OCI-LY1 (cell line): Measurements from ENCODE around the gene C6orf62.

ENCODE experiments used
- H2AFZ ChIP-seq: fragments of 200-600 bp; sonication (generic), shearing (Covaris generic); 2 replicates; pipeline ENCODE4 v1.6.0; 2014; ENCODE audit warnings: antibody characterized with exemption, mild to moderate bottlenecking, low read length
- H3F3A ChIP-seq: fragments of 200-600 bp; sonication (generic), shearing (Covaris generic); 2 replicates; pipeline ENCODE4 v1.6.0; 2014; ENCODE audit warnings: mild to moderate bottlenecking, antibody characterized with exemption, low read length, moderate library complexity; ENCODE audit not compliant: insufficient read depth
- H3K27ac ChIP-seq: fragments of 200-600 bp; sonication (generic); 2 replicates; pipeline ENCODE4 v1.5.1; 2014; ENCODE audit warnings: low read length, mixed run types, mild to moderate bottlenecking, low read depth; ENCODE audit not compliant: poor library complexity, severe bottlenecking
- H3K27me3 ChIP-seq: fragments of 200-600 bp; sonication (generic); 2 replicates; pipeline ENCODE4 v1.6.0; 2014; ENCODE audit warnings: antibody characterized with exemption, mild to moderate bottlenecking, low read length, moderate library complexity; ENCODE audit not compliant: insufficient read depth
- H3K36me3 ChIP-seq: fragments of 200-600 bp; sonication (generic); 2 replicates; pipeline ENCODE4 v1.6.1; 2014; ENCODE audit warnings: mild to moderate bottlenecking, antibody characterized with exemption, low read length, moderate library complexity, mixed read lengths; ENCODE audit not compliant: insufficient read depth
- H3K4me1 ChIP-seq: fragments of 200-600 bp; sonication (generic); 2 replicates; pipeline ENCODE4 v1.5.1; 2014; ENCODE audit warnings: mild to moderate bottlenecking, low read length, moderate library complexity; ENCODE audit not compliant: insufficient read depth, severe bottlenecking
- H3K4me2 ChIP-seq: fragments of 200-600 bp; sonication (generic), shearing (Covaris generic); 2 replicates; pipeline ENCODE4 v1.6.1; 2014; ENCODE audit warnings: low read length
- H3K4me3 ChIP-seq: fragments of 200-600 bp; sonication (generic); 2 replicates; pipeline ENCODE4 v1.5.1; 2014; ENCODE audit warnings: low read length, low read depth, mild to moderate bottlenecking, mixed read lengths; ENCODE audit not compliant: poor library complexity, severe bottlenecking
- H3K79me2 ChIP-seq: fragments of 200-600 bp; shearing (Covaris generic); 2 replicates; pipeline ENCODE4 v1.6.1; 2016; ENCODE audit warnings: mixed run types, low read length, mixed read lengths; ENCODE audit not compliant: insufficient read depth
- H3K9ac ChIP-seq: fragments of 200-600 bp; sonication (generic), shearing (Covaris generic); 2 replicates; pipeline ENCODE4 v1.6.1; 2014; ENCODE audit warnings: mild to moderate bottlenecking, low read length, mixed read lengths
- H3K9me2 ChIP-seq: fragments of 200-600 bp; sonication (generic), shearing (Covaris generic); 2 replicates; pipeline ENCODE4 v1.6.1; 2014; ENCODE audit warnings: low read depth, mild to moderate bottlenecking, low read length, mixed read lengths
- H3K9me3 ChIP-seq: fragments of 200-600 bp; shearing (Covaris generic); 2 replicates; pipeline ENCODE4 v1.6.1; 2014; ENCODE audit warnings: low read length, mixed read lengths
- H4K20me1 ChIP-seq: fragments of 200-600 bp; sonication (generic), shearing (Covaris generic); 2 replicates; pipeline ENCODE4 v1.6.0; 2016; ENCODE audit warnings: mild to moderate bottlenecking, low read length; ENCODE audit not compliant: insufficient read depth
- CTCF ChIP-seq: fragments of 200-600 bp; sonication (generic), shearing (Covaris generic); IDR thresholded peaks from 2 replicates; pipeline ENCODE4 v1.5.1; 2017; ENCODE audit warnings: mild to moderate bottlenecking, antibody characterized with exemption, low read length, moderate library complexity, mixed read lengths
- EZH2 ChIP-seq: fragments of 200-600 bp; sonication (generic), shearing (Covaris generic); IDR thresholded peaks from 2 replicates; pipeline ENCODE4 v1.8.0; 2017; ENCODE audit warnings: borderline replicate concordance, mixed run types, mild to moderate bottlenecking, antibody characterized with exemption, low read length, moderate library complexity, mixed read lengths

C6orf62 gene

DNA sequence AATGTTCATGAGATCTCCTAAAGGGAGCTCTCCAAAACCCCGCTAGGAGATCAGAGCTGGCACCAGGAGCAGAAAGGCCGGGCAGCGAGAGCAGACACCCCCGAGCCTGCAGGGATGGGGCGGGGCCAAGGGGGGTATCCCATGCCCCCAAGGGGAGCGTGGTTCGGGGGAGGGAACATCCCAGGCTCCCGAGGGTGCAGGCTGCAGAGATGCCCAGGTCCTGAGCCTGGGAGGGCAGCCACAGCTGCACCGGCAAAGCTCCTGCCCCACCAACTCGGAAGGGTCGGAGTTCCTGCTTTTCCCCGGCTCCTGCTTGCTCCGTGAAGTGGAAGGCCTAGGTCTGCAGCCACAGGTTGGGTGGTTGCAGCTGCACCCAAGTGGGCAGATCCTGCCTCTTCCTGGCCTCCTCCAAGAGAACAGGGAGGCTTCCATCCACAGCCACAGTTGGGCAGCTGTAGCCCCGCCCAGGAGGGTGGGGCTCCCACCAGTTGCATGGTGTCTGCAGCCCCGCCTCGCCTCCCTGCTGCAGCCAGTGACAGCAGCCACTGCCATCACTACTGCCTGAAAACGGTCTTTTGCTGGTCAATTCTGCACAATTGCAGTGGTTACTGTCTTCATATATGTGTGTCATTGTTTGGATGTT, 42.4 kb upstream of the C6orf62 start:
- Histone ChIP-seq H3K36me3 (no peaks in the 10 kb centered on the region), H3K9me2 (no peaks in the 10 kb centered on the region), H3K27ac (no peak overlapping the region), H3K79me2 (no peaks in the 10 kb centered on the region), H3K9ac (no peak overlapping the region), H3K27me3 (no peaks in the 10 kb centered on the region), H3K9me3 (no peaks in the 10 kb centered on the region), H4K20me1 (no peaks in the 10 kb centered on the region), H3K4me1 (peaks cover 9% of the 10 kb centered on the region), H3F3A (no peaks in the 10 kb centered on the region), H3K4me2 (no peak overlapping the region), H3K4me3 (no peak overlapping the region), H2AFZ (no peak overlapping the region)
- no peak for TF ChIP-seq CTCF
- TF ChIP-seq EZH2, result no peak

- no peak overlapping the region for H2AFZ ChIP-seq
- no peak overlapping the region for H3K4me2 ChIP-seq
- H4K20me1 ChIP-seq, result no peaks in the 10 kb centered on the region
- peaks cover 9% of the 10 kb centered on the region for H3K4me1 ChIP-seq
- no peaks in the 10 kb centered on the region for H3K79me2 ChIP-seq
- H3K9me2 ChIP-seq, result no peaks in the 10 kb centered on the region
- no peak overlapping the region for H3K27ac ChIP-seq
- H3K9me3 ChIP-seq, result no peaks in the 10 kb centered on the region
- no peaks in the 10 kb centered on the region for H3F3A ChIP-seq
- no peaks in the 10 kb centered on the region for H3K27me3 ChIP-seq
- H3K36me3 ChIP-seq, result no peaks in the 10 kb centered on the region
- no peak overlapping the region for H3K4me3 ChIP-seq
- TF ChIP-seq CTCF (no peak), EZH2 (no peak)
- no peak overlapping the region for H3K9ac ChIP-seq
Measured at GRCh38 chr6:24760210-24760609, 41.3 kb upstream of the C6orf62 start.

DNA sequence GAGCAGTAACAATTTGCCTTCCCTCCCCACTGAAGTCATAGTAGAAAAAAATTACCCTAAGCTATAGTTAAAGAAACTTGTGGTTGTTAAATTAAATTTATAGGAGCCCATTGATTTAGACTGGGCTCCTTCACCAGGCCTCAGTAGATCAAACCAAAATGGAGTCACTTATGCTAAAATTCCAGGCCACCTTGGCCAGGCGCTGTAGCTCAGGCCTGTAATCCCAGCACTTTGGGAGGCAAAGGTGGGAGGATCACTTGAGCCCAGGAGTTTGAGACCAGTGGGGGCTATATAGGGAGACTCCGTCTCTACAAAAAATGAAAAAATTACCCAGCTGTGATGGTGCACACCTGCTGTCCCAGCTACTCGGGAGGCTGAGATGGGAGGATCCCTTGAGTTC, 40.8 kb upstream of the C6orf62 start:
- Histone ChIP-seq H3K9me3 (0 out of 2 replicates have a peak, but pooled peaks cover 1% of the 10 kb centered on the region), H2AFZ (no peak overlapping the region), H3K79me2 (no peaks in the 10 kb centered on the region), H3K27ac (no peak overlapping the region), H3K9me2 (no peaks in the 10 kb centered on the region), H4K20me1 (no peaks in the 10 kb centered on the region), H3K4me3 (no peak overlapping the region), H3K9ac (no peak overlapping the region), H3K36me3 (no peaks in the 10 kb centered on the region), H3K4me1 (peaks cover 9% of the 10 kb centered on the region), H3F3A (no peaks in the 10 kb centered on the region), H3K4me2 (no peak overlapping the region), H3K27me3 (no peaks in the 10 kb centered on the region)
- TF ChIP-seq CTCF, result no peak
- no peak for TF ChIP-seq EZH2
